Fibroblast of lung (primary cell): ENCODE results near the gene MARF1. TPM values are rescaled to one million over a fixed set of nuclear protein-coding genes. Genes with fewer than 3 reads are reported as not detected.
"Not testable (repeated sequence)": the region's sequence is repeated elsewhere in the genome, so short reads cannot be mapped to it uniquely, and the experiment has no call there.

ENCODE experiments used
- DNase-seq, 2 donors: peaks; one replicate each; pipeline versions ENCODE4 v3.0.0 to v3.0.0-alpha.2; 2010; ENCODE audit warnings: low read depth in 2 of 2
- H2AFZ ChIP-seq: 2 replicates; pipeline ENCODE4 v1.5.1; 2012; ENCODE audit warnings: low read length, control low read depth, inconsistent platforms
- H3K27ac ChIP-seq: 2 replicates; pipeline ENCODE4 v1.5.1; 2011; ENCODE audit warnings: low read length, control low read depth; ENCODE audit not compliant: insufficient read depth
- H3K27me3 ChIP-seq: 2 replicates; pipeline ENCODE4 v1.5.1; 2011; ENCODE audit warnings: mild to moderate bottlenecking, low read length; ENCODE audit not compliant: control insufficient read depth, insufficient read depth
- H3K36me3 ChIP-seq: 2 replicates; pipeline ENCODE4 v1.5.1; 2011; ENCODE audit warnings: low read length; ENCODE audit not compliant: control insufficient read depth, insufficient read depth
- H3K4me1 ChIP-seq: 2 replicates; pipeline ENCODE4 v1.5.1; 2011; ENCODE audit warnings: low read length; ENCODE audit not compliant: control insufficient read depth, insufficient read depth; ENCODE audit errors: extremely low read depth
- H3K4me2 ChIP-seq: 2 replicates; pipeline ENCODE4 v1.5.1; 2011; ENCODE audit warnings: low read length, control low read depth; ENCODE audit not compliant: insufficient read depth; ENCODE audit errors: extremely low read depth
- H3K4me3 ChIP-seq, 4 experiments: fragments of 200-600 bp in 1 of 4; sonication (generic) in 1 of 4; replicated peaks in 1 of 4; 2 replicates each; pipeline ENCODE4 v1.5.1; 2011 to 2016; ENCODE audit warnings: low read length in 4 of 4, low read depth in 3 of 4, mild to moderate bottlenecking in 3 of 4, control low read depth in 2 of 4, inconsistent platforms in 1 of 4, mixed read lengths in 1 of 4; ENCODE audit not compliant: insufficient read depth in 1 of 4; ENCODE audit errors: control extremely low read depth in 1 of 4
- H3K79me2 ChIP-seq: 2 replicates; pipeline ENCODE4 v1.5.1; 2012; ENCODE audit warnings: mild to moderate bottlenecking, low read length, inconsistent platforms; ENCODE audit not compliant: control insufficient read depth, insufficient read depth
- H3K9ac ChIP-seq: 2 replicates; pipeline ENCODE4 v1.5.1; 2011; ENCODE audit warnings: mild to moderate bottlenecking, low read length, control low read depth; ENCODE audit not compliant: insufficient read depth
- H3K9me3 ChIP-seq: 2 replicates; pipeline ENCODE4 v1.5.1; 2012; ENCODE audit warnings: low read depth, low read length; ENCODE audit not compliant: control insufficient read depth, insufficient read depth
- H4K20me1 ChIP-seq: 2 replicates; pipeline ENCODE4 v1.5.1; 2011; ENCODE audit warnings: low read length; ENCODE audit not compliant: control insufficient read depth, insufficient read depth; ENCODE audit errors: extremely low read depth
- EZH2 ChIP-seq: IDR thresholded peaks from 2 replicates; pipeline ENCODE4 v1.5.1; 2012; ENCODE audit warnings: low read length, control low read depth, mild to moderate bottlenecking; ENCODE audit errors: missing control alignments
- polyA plus RNA-seq, 2 donors: library from polyadenylated mRNA; depleted of rRNA in 1 of 2; stranded (reverse) in 1 of 2; unstranded in 1 of 2; fragments of >200 nt; gene quantifications; 2 replicates each; pipeline ENCODE4 v1.2.1, GENCODE V29; 2011 to 2012; ENCODE audit warnings: missing spikeins in 1 of 2
- total RNA-seq: library from RNA; depleted of rRNA; stranded (reverse); fragments of >200 nt; gene quantifications from 2 replicates; pipeline ENCODE4 v1.2.1, GENCODE V29; 2014
- TF ChIP-seq, protein P1 (sequence below), 2 donors: IDR thresholded peaks in 1 of 2; conservative IDR thresholded peaks in 1 of 2; 1 replicate in 1 of 2; 2 replicates in 1 of 2; pipeline ENCODE4 v1.5.1; 2011 to 2012; ENCODE audit warnings: low read length in 2 of 2, control low read depth in 1 of 2, inconsistent platforms in 1 of 2, low read depth in 1 of 2, mild to moderate bottlenecking in 1 of 2

Gene MARF1
- total and polyA plus RNA-seq, 2 donors (not counting 1 experiment from before 2014, with no cell fraction given) = 14.6 to 18.8 TPM

- Histone ChIP-seq H3K4me2 (no peak overlapping the region), H3K27me3 (no peaks in the 10 kb centered on the region), H3K27ac (no peak overlapping the region), H3K36me3 (peaks cover 6% of the 10 kb centered on the region), H3K79me2 (no peaks in the 10 kb centered on the region), H4K20me1 (no peaks in the 10 kb centered on the region), H3K4me3 (no peak overlapping the region), H2AFZ (no peak overlapping the region), H3K4me1 (peaks cover 3% of the 10 kb centered on the region), H3K9me3 (no peaks in the 10 kb centered on the region), H3K9ac (no peak overlapping the region)
- no peak for TF ChIP-seq EZH2
- TF ChIP-seq, protein P1, sequence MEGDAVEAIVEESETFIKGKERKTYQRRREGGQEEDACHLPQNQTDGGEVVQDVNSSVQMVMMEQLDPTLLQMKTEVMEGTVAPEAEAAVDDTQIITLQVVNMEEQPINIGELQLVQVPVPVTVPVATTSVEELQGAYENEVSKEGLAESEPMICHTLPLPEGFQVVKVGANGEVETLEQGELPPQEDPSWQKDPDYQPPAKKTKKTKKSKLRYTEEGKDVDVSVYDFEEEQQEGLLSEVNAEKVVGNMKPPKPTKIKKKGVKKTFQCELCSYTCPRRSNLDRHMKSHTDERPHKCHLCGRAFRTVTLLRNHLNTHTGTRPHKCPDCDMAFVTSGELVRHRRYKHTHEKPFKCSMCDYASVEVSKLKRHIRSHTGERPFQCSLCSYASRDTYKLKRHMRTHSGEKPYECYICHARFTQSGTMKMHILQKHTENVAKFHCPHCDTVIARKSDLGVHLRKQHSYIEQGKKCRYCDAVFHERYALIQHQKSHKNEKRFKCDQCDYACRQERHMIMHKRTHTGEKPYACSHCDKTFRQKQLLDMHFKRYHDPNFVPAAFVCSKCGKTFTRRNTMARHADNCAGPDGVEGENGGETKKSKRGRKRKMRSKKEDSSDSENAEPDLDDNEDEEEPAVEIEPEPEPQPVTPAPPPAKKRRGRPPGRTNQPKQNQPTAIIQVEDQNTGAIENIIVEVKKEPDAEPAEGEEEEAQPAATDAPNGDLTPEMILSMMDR (conservative IDR thresholded peaks at IDR 0.05 in 1 of 2, IDR thresholded peaks at IDR 0.05 in 1 of 2; ENCODE audit: low read depth in 1 of 2, low read length in 2 of 2) = no peak
- peak in 1 of 2 donors; percentile 53 for DNase-seq
Observed at GRCh38 chr16:15608398-15609285, 34.3 kb downstream of the MARF1 start.

DNA sequence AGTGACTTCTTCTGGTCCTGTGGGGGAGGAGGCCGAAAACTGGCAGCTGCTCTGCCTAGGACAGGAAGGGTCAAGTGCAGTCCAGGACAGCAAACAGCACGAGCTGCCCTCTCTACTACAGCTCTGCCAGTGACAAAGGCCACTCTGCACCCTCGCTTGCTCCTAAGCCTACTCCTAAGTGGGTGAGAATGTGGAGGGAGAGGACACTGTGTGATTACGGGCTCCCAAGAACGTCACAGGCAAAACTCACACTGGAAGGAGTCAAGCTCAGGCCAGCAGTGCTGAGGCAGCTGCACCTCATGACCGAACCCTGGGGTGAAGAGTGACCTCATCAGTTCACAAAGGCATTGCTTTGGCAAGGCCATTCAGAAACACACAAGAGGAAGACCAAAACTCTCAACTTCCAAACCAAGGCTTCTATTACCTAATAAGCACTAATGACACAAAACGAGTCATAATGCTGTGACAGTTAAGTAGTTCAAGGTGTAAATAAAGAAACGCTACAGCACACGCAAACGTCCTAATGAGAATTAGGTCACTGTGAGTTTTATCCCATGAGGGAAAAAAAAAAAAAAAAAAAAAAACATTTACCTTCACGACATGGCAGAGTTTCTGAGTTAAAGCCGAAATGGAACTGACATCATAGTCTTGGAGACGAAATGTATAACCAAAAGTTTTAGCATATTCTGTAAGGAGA, 35.1 kb downstream of the MARF1 start:
- H4K20me1 ChIP-seq = no peaks in the 10 kb centered on the region
- no peak overlapping the region for H3K27ac ChIP-seq
- H3K9me3 ChIP-seq = no peaks in the 10 kb centered on the region
- peak overlapping the region; percentile 3 for H3K4me2 ChIP-seq
- DNase-seq = peak; percentile 73 to 86
- H3K36me3 ChIP-seq = peaks cover 6% of the 10 kb centered on the region
- no peak overlapping the region for H2AFZ ChIP-seq
- TF ChIP-seq EZH2 = no peak
- TF ChIP-seq, protein P1 (conservative IDR thresholded peaks at IDR 0.05 in 1 of 2, IDR thresholded peaks at IDR 0.05 in 1 of 2; ENCODE audit: low read depth in 1 of 2, low read length in 2 of 2) = no peak
- H3K4me1 ChIP-seq = peaks cover 3% of the 10 kb centered on the region
- H3K4me3 ChIP-seq = no peak overlapping the region
- H3K79me2 ChIP-seq = no peaks in the 10 kb centered on the region
- no peaks in the 10 kb centered on the region for H3K27me3 ChIP-seq
- no peak overlapping the region for H3K9ac ChIP-seq

GRCh38 chr16:15607221-15607699, 35.7 kb downstream of the MARF1 start:
- H3K9me3 ChIP-seq, H3K27ac ChIP-seq, H3K36me3 ChIP-seq, H3K4me3 ChIP-seq, H3K9ac ChIP-seq, H3K79me2 ChIP-seq, H2AFZ ChIP-seq, H3K4me1 ChIP-seq, DNase-seq, H4K20me1 ChIP-seq, H3K27me3 ChIP-seq: not testable (repeated sequence)
- peak overlapping the region; percentile 3 for H3K4me2 ChIP-seq
